WTC11 (cell line): ENCODE data around the gene PHF12. TPM values are rescaled to one million over a fixed set of nuclear protein-coding genes. Genes with fewer than 3 reads are reported as not detected.

Source experiments
- ATAC-seq: fragments of 200-7000 bp; cut with Tn5 transposase; 2 replicates; pipeline ENCODE4 v1.10.0; 2021; ENCODE audit warnings: mild to moderate bottlenecking, moderate library complexity
- CTCF ChIA-PET: fragments of 300-600 bp; sonication (Branson Sonifier 250); formaldehyde crosslinking; loops from one replicate; lab custom pipeline; 2021; ENCODE audit warnings: antibody characterized with exemption; lab: Charles Lee
- POLR2A ChIA-PET: fragments of 350-600 bp; sonication (Branson Sonifier 250); formaldehyde crosslinking; loops from one replicate; lab custom pipeline; 2021; ENCODE audit warnings: antibody characterized with exemption; lab: Charles Lee
- DNase-seq: peaks from one replicate; pipeline ENCODE4 v3.0.0; 2021; ENCODE audit warnings: low spot score
- H3K27ac Mint-ChIP-seq: 2 replicates; pipeline ENCODE4 v1.8.0; 2021; ENCODE audit warnings: mixed read lengths
- H3K27me3 Mint-ChIP-seq: 2 replicates; pipeline ENCODE4 v1.8.0; 2021; ENCODE audit warnings: low read depth, mild to moderate bottlenecking, moderate library complexity, mixed read lengths
- H3K36me3 Mint-ChIP-seq: 2 replicates; pipeline ENCODE4 v1.8.0; 2021; ENCODE audit warnings: mixed read lengths
- H3K4me1 Mint-ChIP-seq: 2 replicates; pipeline ENCODE4 v1.8.0; 2022; ENCODE audit warnings: mixed read lengths
- H3K4me3 Mint-ChIP-seq: 2 replicates; pipeline ENCODE4 v1.8.0; 2021; ENCODE audit warnings: mild to moderate bottlenecking, moderate library complexity, mixed read lengths
- H3K9me3 Mint-ChIP-seq: 2 replicates; pipeline ENCODE4 v1.8.0; 2021; ENCODE audit warnings: mixed read lengths
- EMX1 ChIP-seq: fragments of 250-450 bp; sonication (Bioruptor Pico); IDR thresholded peaks from 2 replicates; pipeline ENCODE4 v1.8.0; 2021; ENCODE audit warnings: mild to moderate bottlenecking
- ERG ChIP-seq: fragments of 250-450 bp; sonication (Bioruptor Pico); IDR thresholded peaks from 2 replicates; pipeline ENCODE4 v1.8.0; 2021; ENCODE audit warnings: mild to moderate bottlenecking
- ESRRA ChIP-seq: sonication (generic); formaldehyde crosslinking; IDR thresholded peaks from 2 replicates; pipeline ENCODE4 v1.8.1; 2022; ENCODE audit warnings: mild to moderate bottlenecking, missing genetic modification reagents, borderline replicate concordance
- HMGA2 ChIP-seq: fragments of 250-450 bp; sonication (Bioruptor Pico); IDR thresholded peaks from 2 replicates; pipeline ENCODE4 v1.4.0; 2021; ENCODE audit warnings: mild to moderate bottlenecking, moderate library complexity
- JAZF1 ChIP-seq: fragments of 250-450 bp; sonication (Bioruptor Pico); IDR thresholded peaks from 2 replicates; pipeline ENCODE4 v1.9.0; 2021; ENCODE audit warnings: moderate library complexity, mild to moderate bottlenecking, inconsistent platforms
- JUN ChIP-seq: sonication (generic); formaldehyde crosslinking; IDR thresholded peaks from 2 replicates; pipeline ENCODE4 v1.8.0; 2023; ENCODE audit warnings: mild to moderate bottlenecking, missing genetic modification reagents
- NR1H2 ChIP-seq: sonication (generic); formaldehyde crosslinking; IDR thresholded peaks from 2 replicates; pipeline ENCODE4 v1.9.0; 2021; ENCODE audit warnings: mild to moderate bottlenecking, moderate library complexity, missing genetic modification reagents
- NR2C2 ChIP-seq: sonication (generic); formaldehyde crosslinking; IDR thresholded peaks from 2 replicates; pipeline ENCODE4 v1.8.0; 2022; ENCODE audit warnings: mild to moderate bottlenecking, missing genetic modification reagents
- PRRX2 ChIP-seq: fragments of 250-450 bp; sonication (Bioruptor Pico); IDR thresholded peaks from 2 replicates; pipeline ENCODE4 v1.8.0; 2021; ENCODE audit warnings: mild to moderate bottlenecking
- RELA ChIP-seq: sonication (generic); formaldehyde crosslinking; IDR thresholded peaks from 2 replicates; pipeline ENCODE4 v1.8.1; 2022; ENCODE audit warnings: missing genetic modification reagents, mild to moderate bottlenecking, borderline replicate concordance
- SMAD3 ChIP-seq: sonication (generic); formaldehyde crosslinking; IDR thresholded peaks from 2 replicates; pipeline ENCODE4 v1.8.0; 2022; ENCODE audit warnings: missing genetic modification reagents, mild to moderate bottlenecking, borderline replicate concordance
- TP53 ChIP-seq: sonication (generic); formaldehyde crosslinking; IDR thresholded peaks from 2 replicates; pipeline ENCODE4 v1.8.1; 2023; ENCODE audit warnings: mild to moderate bottlenecking, missing genetic modification reagents
- ZNF263 ChIP-seq: sonication (generic); formaldehyde crosslinking; IDR thresholded peaks from 2 replicates; pipeline ENCODE4 v1.8.1; 2022; ENCODE audit warnings: low read depth, mild to moderate bottlenecking, moderate library complexity, missing genetic modification reagents
- ZNF396 ChIP-seq: fragments of 250-450 bp; sonication (Bioruptor Pico); IDR thresholded peaks from 2 replicates; pipeline ENCODE4 v1.8.0; 2021; ENCODE audit warnings: mild to moderate bottlenecking, moderate library complexity, borderline replicate concordance
- ZNF423 ChIP-seq: fragments of 250-450 bp; sonication (Bioruptor Pico); IDR thresholded peaks from 2 replicates; pipeline ENCODE4 v2.1.2; 2022; ENCODE audit warnings: mild to moderate bottlenecking, moderate library complexity
- ZNF671 ChIP-seq: fragments of 250-450 bp; sonication (Bioruptor Pico); IDR thresholded peaks from 2 replicates; pipeline ENCODE4 v1.8.0; 2021; ENCODE audit warnings: mild to moderate bottlenecking
- total RNA-seq: library from RNA; stranded (reverse); gene quantifications from 3 replicates; pipeline ENCODE4 v1.2.3, GENCODE V29; 2021
- TF ChIP-seq, protein P1 (sequence below): fragments of 250-450 bp; sonication (Bioruptor Pico); IDR thresholded peaks from 2 replicates; pipeline ENCODE4 v2.1.2; 2022; ENCODE audit warnings: mild to moderate bottlenecking, moderate library complexity
- TF ChIP-seq, protein P2 (sequence below): sonication (generic); formaldehyde crosslinking; IDR thresholded peaks from 2 replicates; pipeline ENCODE4 v1.8.0; 2022; ENCODE audit warnings: mild to moderate bottlenecking, missing genetic modification reagents
- TF ChIP-seq, protein P3 (sequence below): sonication (generic); formaldehyde crosslinking; IDR thresholded peaks from 2 replicates; pipeline ENCODE4 v1.8.0; 2022; ENCODE audit warnings: mild to moderate bottlenecking, missing genetic modification reagents
- TF ChIP-seq, protein P4 (sequence below): sonication (generic); formaldehyde crosslinking; conservative IDR thresholded peaks from 2 replicates; pipeline ENCODE4 v1.8.1; 2023; ENCODE audit warnings: mild to moderate bottlenecking, low read depth, missing genetic modification reagents, moderate library complexity
- TF ChIP-seq, protein P5 (sequence below): sonication (generic); formaldehyde crosslinking; IDR thresholded peaks from 2 replicates; pipeline ENCODE4 v1.8.0; 2023; ENCODE audit warnings: missing genetic modification reagents, mild to moderate bottlenecking, borderline replicate concordance

PHF12 gene
- total RNA-seq, 1 experiment from 2014 or later = 69.8 TPM

GRCh38 chr17:28875848-28876550, 75.3 kb downstream of the PHF12 start:
- Mint-ChIP-seq H3K9me3 (peaks cover 4% of the 10 kb centered on the region), H3K27ac (no peak overlapping the region), H3K4me1 (peaks cover 6% of the 10 kb centered on the region; the same call in 1 of the 2 replicates), H3K27me3 (peaks cover 15% of the 10 kb centered on the region), H3K36me3 (peaks cover 17% of the 10 kb centered on the region), H3K4me3 (no peak overlapping the region)
- ChIA-PET CTCF (interaction anchor here (0.5 to 1.9 kb wide), 3 partner anchors 15 to 113 kb away, joined by 3 to 4 read pairs (median 4); no protein-coding TSS in a partner anchor), POLR2A (no interaction called here)
- ATAC-seq (no peak), DNase-seq (no peak)
- TF ChIP-seq NR1H2 (CRISPR knock-in tag) (no peak), JUN (CRISPR knock-in tag) (no peak)

GRCh38 chr17:28874750-28875149, 76.6 kb downstream of the PHF12 start:
- H3K4me3 Mint-ChIP-seq = no peak overlapping the region
- H3K36me3 Mint-ChIP-seq = peaks cover 11% of the 10 kb centered on the region
- TF ChIP-seq ZNF423 (CRISPR knock-in tag) (no peak), JAZF1 (CRISPR knock-in tag) (no peak), SMAD3 (CRISPR knock-in tag) (no peak), ERG (CRISPR knock-in tag) (no peak), HMGA2 (CRISPR knock-in tag) (no peak), NR2C2 (CRISPR knock-in tag) (no peak), EMX1 (CRISPR knock-in tag) (no peak), ZNF263 (CRISPR knock-in tag) (no peak), ESRRA (no peak), ZNF671 (CRISPR knock-in tag) (no peak)
- TF ChIP-seq, protein P1, sequence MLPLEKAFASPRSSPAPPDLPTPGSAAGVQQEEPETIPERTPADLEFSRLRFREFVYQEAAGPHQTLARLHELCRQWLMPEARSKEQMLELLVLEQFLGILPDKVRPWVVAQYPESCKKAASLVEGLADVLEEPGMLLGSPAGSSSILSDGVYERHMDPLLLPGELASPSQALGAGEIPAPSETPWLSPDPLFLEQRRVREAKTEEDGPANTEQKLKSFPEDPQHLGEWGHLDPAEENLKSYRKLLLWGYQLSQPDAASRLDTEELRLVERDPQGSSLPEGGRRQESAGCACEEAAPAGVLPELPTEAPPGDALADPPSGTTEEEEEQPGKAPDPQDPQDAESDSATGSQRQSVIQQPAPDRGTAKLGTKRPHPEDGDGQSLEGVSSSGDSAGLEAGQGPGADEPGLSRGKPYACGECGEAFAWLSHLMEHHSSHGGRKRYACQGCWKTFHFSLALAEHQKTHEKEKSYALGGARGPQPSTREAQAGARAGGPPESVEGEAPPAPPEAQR = no peak
- TF ChIP-seq, protein P2, sequence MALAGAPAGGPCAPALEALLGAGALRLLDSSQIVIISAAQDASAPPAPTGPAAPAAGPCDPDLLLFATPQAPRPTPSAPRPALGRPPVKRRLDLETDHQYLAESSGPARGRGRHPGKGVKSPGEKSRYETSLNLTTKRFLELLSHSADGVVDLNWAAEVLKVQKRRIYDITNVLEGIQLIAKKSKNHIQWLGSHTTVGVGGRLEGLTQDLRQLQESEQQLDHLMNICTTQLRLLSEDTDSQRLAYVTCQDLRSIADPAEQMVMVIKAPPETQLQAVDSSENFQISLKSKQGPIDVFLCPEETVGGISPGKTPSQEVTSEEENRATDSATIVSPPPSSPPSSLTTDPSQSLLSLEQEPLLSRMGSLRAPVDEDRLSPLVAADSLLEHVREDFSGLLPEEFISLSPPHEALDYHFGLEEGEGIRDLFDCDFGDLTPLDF (CRISPR knock-in tag) = no peak
- TF ChIP-seq, protein P3, sequence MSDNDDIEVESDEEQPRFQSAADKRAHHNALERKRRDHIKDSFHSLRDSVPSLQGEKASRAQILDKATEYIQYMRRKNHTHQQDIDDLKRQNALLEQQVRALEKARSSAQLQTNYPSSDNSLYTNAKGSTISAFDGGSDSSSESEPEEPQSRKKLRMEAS (CRISPR knock-in tag) = no peak
- ChIA-PET POLR2A (no interaction called here), CTCF (interaction anchor here (0.6 to 1.8 kb wide), 3 partner anchors 26 to 110 kb away, joined by 3 to 4 read pairs (median 4); no protein-coding TSS in a partner anchor)
- H3K9me3 Mint-ChIP-seq = peaks cover 4% of the 10 kb centered on the region
- ATAC-seq (no peak), DNase-seq (no peak)
- peaks cover 6% of the 10 kb centered on the region; the same call in 1 of the 2 replicates for H3K4me1 Mint-ChIP-seq
- no peak overlapping the region for H3K27ac Mint-ChIP-seq
- H3K27me3 Mint-ChIP-seq = peaks cover 15% of the 10 kb centered on the region

- CTCF ChIA-PET = interaction anchor here (1.4 kb wide), 1 partner anchor 109 kb away, joined by 3 read pairs; no protein-coding TSS in a partner anchor
- ATAC-seq (no peak), DNase-seq (no peak)
- Mint-ChIP-seq H3K36me3 (peaks cover 11% of the 10 kb centered on the region), H3K9me3 (peaks cover 4% of the 10 kb centered on the region), H3K4me1 (peaks cover under 1% of the 10 kb centered on the region; the same call in 1 of the 2 replicates), H3K27ac (no peak overlapping the region), H3K27me3 (peaks cover 15% of the 10 kb centered on the region), H3K4me3 (no peak overlapping the region)
- POLR2A ChIA-PET = interaction anchor here (0.5 kb wide), 1 partner anchor 1153 kb away, joined by 3 read pairs; no protein-coding TSS in a partner anchor
- TF ChIP-seq RELA (CRISPR knock-in tag) (no peak), JUN (CRISPR knock-in tag) (no peak), ZNF396 (CRISPR knock-in tag) (no peak), PRRX2 (no peak), TP53 (CRISPR knock-in tag) (no peak), ESRRA (no peak)
- TF ChIP-seq, protein P4, sequence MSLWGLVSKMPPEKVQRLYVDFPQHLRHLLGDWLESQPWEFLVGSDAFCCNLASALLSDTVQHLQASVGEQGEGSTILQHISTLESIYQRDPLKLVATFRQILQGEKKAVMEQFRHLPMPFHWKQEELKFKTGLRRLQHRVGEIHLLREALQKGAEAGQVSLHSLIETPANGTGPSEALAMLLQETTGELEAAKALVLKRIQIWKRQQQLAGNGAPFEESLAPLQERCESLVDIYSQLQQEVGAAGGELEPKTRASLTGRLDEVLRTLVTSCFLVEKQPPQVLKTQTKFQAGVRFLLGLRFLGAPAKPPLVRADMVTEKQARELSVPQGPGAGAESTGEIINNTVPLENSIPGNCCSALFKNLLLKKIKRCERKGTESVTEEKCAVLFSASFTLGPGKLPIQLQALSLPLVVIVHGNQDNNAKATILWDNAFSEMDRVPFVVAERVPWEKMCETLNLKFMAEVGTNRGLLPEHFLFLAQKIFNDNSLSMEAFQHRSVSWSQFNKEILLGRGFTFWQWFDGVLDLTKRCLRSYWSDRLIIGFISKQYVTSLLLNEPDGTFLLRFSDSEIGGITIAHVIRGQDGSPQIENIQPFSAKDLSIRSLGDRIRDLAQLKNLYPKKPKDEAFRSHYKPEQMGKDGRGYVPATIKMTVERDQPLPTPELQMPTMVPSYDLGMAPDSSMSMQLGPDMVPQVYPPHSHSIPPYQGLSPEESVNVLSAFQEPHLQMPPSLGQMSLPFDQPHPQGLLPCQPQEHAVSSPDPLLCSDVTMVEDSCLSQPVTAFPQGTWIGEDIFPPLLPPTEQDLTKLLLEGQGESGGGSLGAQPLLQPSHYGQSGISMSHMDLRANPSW (CRISPR knock-in tag) = no peak
- TF ChIP-seq, protein P5, sequence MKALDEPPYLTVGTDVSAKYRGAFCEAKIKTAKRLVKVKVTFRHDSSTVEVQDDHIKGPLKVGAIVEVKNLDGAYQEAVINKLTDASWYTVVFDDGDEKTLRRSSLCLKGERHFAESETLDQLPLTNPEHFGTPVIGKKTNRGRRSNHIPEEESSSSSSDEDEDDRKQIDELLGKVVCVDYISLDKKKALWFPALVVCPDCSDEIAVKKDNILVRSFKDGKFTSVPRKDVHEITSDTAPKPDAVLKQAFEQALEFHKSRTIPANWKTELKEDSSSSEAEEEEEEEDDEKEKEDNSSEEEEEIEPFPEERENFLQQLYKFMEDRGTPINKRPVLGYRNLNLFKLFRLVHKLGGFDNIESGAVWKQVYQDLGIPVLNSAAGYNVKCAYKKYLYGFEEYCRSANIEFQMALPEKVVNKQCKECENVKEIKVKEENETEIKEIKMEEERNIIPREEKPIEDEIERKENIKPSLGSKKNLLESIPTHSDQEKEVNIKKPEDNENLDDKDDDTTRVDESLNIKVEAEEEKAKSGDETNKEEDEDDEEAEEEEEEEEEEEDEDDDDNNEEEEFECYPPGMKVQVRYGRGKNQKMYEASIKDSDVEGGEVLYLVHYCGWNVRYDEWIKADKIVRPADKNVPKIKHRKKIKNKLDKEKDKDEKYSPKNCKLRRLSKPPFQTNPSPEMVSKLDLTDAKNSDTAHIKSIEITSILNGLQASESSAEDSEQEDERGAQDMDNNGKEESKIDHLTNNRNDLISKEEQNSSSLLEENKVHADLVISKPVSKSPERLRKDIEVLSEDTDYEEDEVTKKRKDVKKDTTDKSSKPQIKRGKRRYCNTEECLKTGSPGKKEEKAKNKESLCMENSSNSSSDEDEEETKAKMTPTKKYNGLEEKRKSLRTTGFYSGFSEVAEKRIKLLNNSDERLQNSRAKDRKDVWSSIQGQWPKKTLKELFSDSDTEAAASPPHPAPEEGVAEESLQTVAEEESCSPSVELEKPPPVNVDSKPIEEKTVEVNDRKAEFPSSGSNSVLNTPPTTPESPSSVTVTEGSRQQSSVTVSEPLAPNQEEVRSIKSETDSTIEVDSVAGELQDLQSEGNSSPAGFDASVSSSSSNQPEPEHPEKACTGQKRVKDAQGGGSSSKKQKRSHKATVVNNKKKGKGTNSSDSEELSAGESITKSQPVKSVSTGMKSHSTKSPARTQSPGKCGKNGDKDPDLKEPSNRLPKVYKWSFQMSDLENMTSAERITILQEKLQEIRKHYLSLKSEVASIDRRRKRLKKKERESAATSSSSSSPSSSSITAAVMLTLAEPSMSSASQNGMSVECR = no peak
Observed at GRCh38 chr17:28873839-28874238, 77.5 kb downstream of the PHF12 start.
